Thymus (tissue), 11 donors: ENCODE results near the gene CFI. TPM values are rescaled to one million over a fixed set of nuclear protein-coding genes. Genes with fewer than 3 reads are reported as not detected.

Experiments
- DNase-seq, 9 donors: peaks; one replicate each; pipeline ENCODE4 v3.0.0-alpha.2; 2013; ENCODE audit warnings: low spot score in 9 of 9, low read depth in 6 of 9, missing footprints in 1 of 9
- H3K27ac ChIP-seq, 2 donors: one replicate each; pipeline ENCODE4 v1.5.1; 2013; ENCODE audit warnings: control low read depth in 1 of 2, low read depth in 1 of 2, low read length in 1 of 2, mild to moderate bottlenecking in 1 of 2, moderate library complexity in 1 of 2
- H3K27me3 ChIP-seq, 2 donors: one replicate each; pipeline ENCODE4 v1.5.1; 2013; ENCODE audit warnings: low read length in 1 of 2; ENCODE audit not compliant: control insufficient read depth in 2 of 2, insufficient read depth in 1 of 2
- H3K36me3 ChIP-seq, 2 donors: one replicate each; pipeline ENCODE4 v1.5.1; 2013; ENCODE audit warnings: low read length in 1 of 2, mild to moderate bottlenecking in 1 of 2, moderate library complexity in 1 of 2; ENCODE audit not compliant: control insufficient read depth in 2 of 2, insufficient read depth in 2 of 2
- H3K4me1 ChIP-seq, 2 donors: one replicate each; pipeline ENCODE4 v1.5.1; 2013; ENCODE audit warnings: low read length in 2 of 2; ENCODE audit not compliant: control insufficient read depth in 2 of 2, insufficient read depth in 2 of 2
- H3K4me3 ChIP-seq, 2 donors: one replicate each; pipeline ENCODE4 v1.5.1; 2013; ENCODE audit warnings: low read length in 2 of 2, control low read depth in 1 of 2, mild to moderate bottlenecking in 1 of 2
- H3K9me3 ChIP-seq, 2 donors: one replicate each; pipeline ENCODE4 v1.5.1; 2013; ENCODE audit warnings: low read length in 1 of 2, mild to moderate bottlenecking in 1 of 2; ENCODE audit not compliant: control insufficient read depth in 2 of 2, insufficient read depth in 1 of 2
- WGBS: extraction: QIAGEN DNeasy Blood & Tissue Kit; methylation state at CpG from one replicate; pipeline ENCODE4 v1.1.7; 2013; 5-methylcytosine and 5-hydroxymethylcytosine counted together
- polyA plus RNA-seq: library from polyadenylated mRNA; stranded (reverse); fragments of 200-250 nt; gene quantifications from one replicate; pipeline ENCODE4 v1.2.3, GENCODE V29; 2013
- total RNA-seq: library from RNA; stranded (reverse); fragments of 120-200 nt; gene quantifications from one replicate; pipeline ENCODE4 v1.2.4, GENCODE V29; 2013
- donor health status: healthy.

Gene CFI
- total and polyA plus RNA-seq, 2 donors: 3.0 to 8.4 TPM

- H3K36me3 ChIP-seq: no peaks in the 10 kb centered on the region
- WGBS: 89% methylated on average over 6 of the region's 6 CpGs
- no peak overlapping the region for H3K4me3 ChIP-seq
- H3K27ac ChIP-seq: no peak overlapping the region
- peaks cover 0 to 6% of the 10 kb centered on the region in 2 donors for H3K27me3 ChIP-seq
- peaks cover 0 to 10% of the 10 kb centered on the region in 2 donors for H3K4me1 ChIP-seq
- H3K9me3 ChIP-seq: no peaks in the 10 kb centered on the region
- DNase-seq: no peak
These were observed 73.4 kb downstream of the CFI start for GRCh38 chr4:109728385-109728784.

- Histone ChIP-seq H3K4me3 (no peak overlapping the region), H3K9me3 (no peaks in the 10 kb centered on the region), H3K27me3 (no peaks in the 10 kb centered on the region), H3K27ac (no peak overlapping the region), H3K36me3 (no peaks in the 10 kb centered on the region), H3K4me1 (no peaks in the 10 kb centered on the region)
- no peak for DNase-seq
- 94% methylated on average over 2 of the region's 2 CpGs for WGBS
These were observed 78.7 kb downstream of the CFI start for GRCh38 chr4:109723110-109723509.

GRCh38 chr4:109722357-109722756, 79.4 kb downstream of the CFI start:
- Histone ChIP-seq H3K4me1 (no peaks in the 10 kb centered on the region), H3K4me3 (no peak overlapping the region), H3K9me3 (no peaks in the 10 kb centered on the region), H3K27me3 (no peaks in the 10 kb centered on the region), H3K27ac (no peak overlapping the region), H3K36me3 (peaks cover 0 to under 1% of the 10 kb centered on the region in 2 donors)
- no peak for DNase-seq

- no peaks in the 10 kb centered on the region for H3K4me1 ChIP-seq
- H3K4me3 ChIP-seq: no peak overlapping the region
- no peak for DNase-seq
- no peaks in the 10 kb centered on the region for H3K27me3 ChIP-seq
- H3K9me3 ChIP-seq: no peaks in the 10 kb centered on the region
- WGBS: 98% methylated on average over 7 of the region's 7 CpGs
- peaks cover 0 to 9% of the 10 kb centered on the region in 2 donors for H3K36me3 ChIP-seq
- H3K27ac ChIP-seq: no peak overlapping the region
These were observed 80.8 kb downstream of the CFI start for GRCh38 chr4:109721033-109721432.

GRCh38 chr4:109719604-109720003, 82.2 kb downstream of the CFI start:
- H3K4me1 ChIP-seq: no peaks in the 10 kb centered on the region
- H3K9me3 ChIP-seq: no peaks in the 10 kb centered on the region
- WGBS: 98% methylated on average over 4 of the region's 4 CpGs
- no peak overlapping the region for H3K4me3 ChIP-seq
- no peak for DNase-seq
- H3K36me3 ChIP-seq: peaks cover 0 to 9% of the 10 kb centered on the region in 2 donors
- H3K27me3 ChIP-seq: no peaks in the 10 kb centered on the region
- H3K27ac ChIP-seq: no peak overlapping the region

GRCh38 chr4:109718759-109719158, 83.0 kb downstream of the CFI start:
- peaks cover 0 to 9% of the 10 kb centered on the region in 2 donors for H3K36me3 ChIP-seq
- no peak overlapping the region for H3K4me3 ChIP-seq
- no peak overlapping the region for H3K27ac ChIP-seq
- no peaks in the 10 kb centered on the region for H3K9me3 ChIP-seq
- DNase-seq: no peak
- WGBS: 97% methylated on average over 1 of the region's 1 CpG
- no peaks in the 10 kb centered on the region for H3K4me1 ChIP-seq
- no peaks in the 10 kb centered on the region for H3K27me3 ChIP-seq

- Histone ChIP-seq H3K9me3 (no peaks in the 10 kb centered on the region), H3K36me3 (peaks cover 0 to 9% of the 10 kb centered on the region in 2 donors), H3K4me3 (no peak overlapping the region), H3K27ac (no peak overlapping the region), H3K4me1 (no peaks in the 10 kb centered on the region), H3K27me3 (no peaks in the 10 kb centered on the region)
- WGBS: 93% methylated on average over 3 of the region's 3 CpGs
- DNase-seq: no peak
These were observed 88.3 kb downstream of the CFI start for GRCh38 chr4:109713500-109713899.

- WGBS: 100% methylated on average over 1 of the region's 1 CpG
- H3K36me3 ChIP-seq: no peaks in the 10 kb centered on the region
- no peak for DNase-seq
These were observed 92.8 kb downstream of the CFI start for GRCh38 chr4:109708990-109709389.

GRCh38 chr4:109708435-109708834, 93.4 kb downstream of the CFI start:
- WGBS: 97% methylated on average over 2 of the region's 2 CpGs
- Histone ChIP-seq H3K27ac (no peak overlapping the region), H3K4me3 (no peak overlapping the region), H3K4me1 (peaks cover 3 to 4% of the 10 kb centered on the region in 2 donors), H3K9me3 (peaks cover 0 to under 1% of the 10 kb centered on the region in 2 donors), H3K27me3 (no peaks in the 10 kb centered on the region), H3K36me3 (no peaks in the 10 kb centered on the region)
- DNase-seq: no peak

More at GRCh38 chr4:109708990-109709389, 92.8 kb downstream of the CFI start:
- H3K4me3 ChIP-seq: no peak overlapping the region
- H3K4me1 ChIP-seq: no peaks in the 10 kb centered on the region
- H3K27ac ChIP-seq: no peak overlapping the region
- H3K27me3 ChIP-seq: no peaks in the 10 kb centered on the region
- H3K9me3 ChIP-seq: no peaks in the 10 kb centered on the region
